Heart left ventricle (tissue), 13 donors: ENCODE results near the gene ZNF534.

ENCODE experiments used
- CTCF ChIP-seq, 12 donors: fragments of 200-600 bp; sonication (generic) in 4 of 12; IDR thresholded peaks; one replicate each; pipeline versions ENCODE4 v1.5.0 to v1.8.0; 2018 to 2022; ENCODE audit warnings: antibody characterized with exemption in 12 of 12, mild to moderate bottlenecking in 5 of 12
- POLR2A ChIP-seq, 2 donors: fragments of 450-650 bp; IDR thresholded peaks; one replicate each; pipeline ENCODE4 v1.6.1; 2017; ENCODE audit warnings: antibody characterized with exemption in 2 of 2, mild to moderate bottlenecking in 2 of 2, moderate library complexity in 2 of 2
- donor health status: ischemic (EF 13 %, LVEDD 7.1; RV severe dilation, severe dysfunction).
- donor health status: DM: no; HTN: yes; CAD: no.
- donor health status: DM: no; HTN: no; CAD: no.
- donor health status: ischemic (EF 25% LVEDD 6.9; RV normal size, moderate dysfunction).
- donor health status: ischemic (EF 25% LVEDD 5.7; RV mildly dilated, moderate dysfunction).
- donor health status: ischemic (EF 35%, LVEDD 5.7; RV mildly dilated, moderate dysfunction).
- donor health status: nonischemic (EF 11% LVEDD 7.7; RV severe dilation, severe dysfunction).
- donor health status: DM: yes; HTN: yes; CAD: no.
- donor health status: PGD.
- donor health status: ischemic (EF 29% LVEDD 5.4; RV normal size, mild dysfunction).
- donor health status: nonischemic (EF 23%, LVEDD 6.1; RV moderate dilation, normal function).

DNA sequence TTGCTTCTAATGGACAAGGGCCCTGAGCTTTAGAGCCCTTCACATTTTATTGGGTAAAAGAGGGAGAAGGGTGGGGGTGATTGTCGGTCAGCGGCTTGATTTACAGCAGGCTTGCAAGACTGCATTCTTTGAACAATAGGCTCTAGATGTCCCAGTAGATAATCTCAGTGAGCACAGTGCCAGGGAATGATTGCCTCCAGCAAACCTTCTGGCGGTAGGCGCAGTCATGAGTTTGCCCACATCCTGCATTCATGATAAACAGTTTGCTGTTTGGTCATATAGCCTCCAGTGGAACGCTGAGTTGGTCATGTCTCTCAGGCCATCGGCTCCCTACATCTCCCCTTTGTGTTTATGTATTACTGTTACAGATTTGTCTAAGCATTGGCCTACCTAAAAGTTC is 18.7 kb upstream of the ZNF534 start:
- no peak for TF ChIP-seq CTCF (IDR thresholded peaks at IDR 0.05)
- TF ChIP-seq POLR2A (IDR thresholded peaks at IDR 0.05), result no peak
